KMS-11 (cell line): ENCODE results near the gene SHC3.

Experiments used
- H2AFZ ChIP-seq: fragments of 200-600 bp; sonication (generic); 2 replicates; pipeline ENCODE4 v1.6.1; 2016; ENCODE audit warnings: antibody characterized with exemption, mixed run types, low read depth
- H3K27ac ChIP-seq: fragments of 200-600 bp; sonication (generic); 2 replicates; pipeline ENCODE4 v1.6.1; 2016; ENCODE audit warnings: mild to moderate bottlenecking, mixed run types
- H3K27me3 ChIP-seq: fragments of 200-600 bp; sonication (generic); 2 replicates; pipeline ENCODE4 v1.6.1; 2017; ENCODE audit warnings: mild to moderate bottlenecking, low read depth, mixed run types, moderate library complexity; ENCODE audit not compliant: insufficient read depth
- H3K36me3 ChIP-seq: fragments of 200-600 bp; sonication (generic); 2 replicates; pipeline ENCODE4 v1.6.1; 2017; ENCODE audit warnings: mild to moderate bottlenecking, mixed run types; ENCODE audit not compliant: insufficient read depth
- H3K4me1 ChIP-seq: fragments of 200-600 bp; sonication (generic); 2 replicates; pipeline ENCODE4 v1.6.1; 2016; ENCODE audit warnings: mild to moderate bottlenecking, low read depth, mixed run types; ENCODE audit not compliant: poor library complexity, severe bottlenecking
- H3K4me2 ChIP-seq: fragments of 200-600 bp; sonication (generic); 2 replicates; pipeline ENCODE4 v1.7.0; 2016; ENCODE audit warnings: mild to moderate bottlenecking, mixed run types
- H3K4me3 ChIP-seq: fragments of 200-600 bp; sonication (generic); IDR thresholded peaks from 2 replicates; pipeline ENCODE4 v1.6.1; 2017; ENCODE audit warnings: low read depth, low read length, mixed read lengths; ENCODE audit not compliant: insufficient read depth
- H3K79me2 ChIP-seq: fragments of 200-600 bp; sonication (generic); 2 replicates; pipeline ENCODE4 v1.6.1; 2016; ENCODE audit warnings: low read depth, mixed run types; ENCODE audit not compliant: insufficient read depth
- H3K9ac ChIP-seq: fragments of 200-600 bp; sonication (generic); 2 replicates; pipeline ENCODE4 v1.6.1; 2016; ENCODE audit warnings: mild to moderate bottlenecking, mixed run types
- H4K20me1 ChIP-seq: fragments of 200-600 bp; sonication (generic); 2 replicates; pipeline ENCODE4 v1.6.1; 2016; ENCODE audit warnings: mild to moderate bottlenecking, mixed run types; ENCODE audit not compliant: insufficient read depth
- TF ChIP-seq, protein P1 (sequence below): fragments of 200-600 bp; sonication (generic); conservative IDR thresholded peaks from 2 replicates; pipeline ENCODE4 v1.6.1; 2017; ENCODE audit warnings: low read depth, mild to moderate bottlenecking, antibody characterized with exemption, low read length, moderate library complexity, mixed read lengths

Gene SHC3

DNA sequence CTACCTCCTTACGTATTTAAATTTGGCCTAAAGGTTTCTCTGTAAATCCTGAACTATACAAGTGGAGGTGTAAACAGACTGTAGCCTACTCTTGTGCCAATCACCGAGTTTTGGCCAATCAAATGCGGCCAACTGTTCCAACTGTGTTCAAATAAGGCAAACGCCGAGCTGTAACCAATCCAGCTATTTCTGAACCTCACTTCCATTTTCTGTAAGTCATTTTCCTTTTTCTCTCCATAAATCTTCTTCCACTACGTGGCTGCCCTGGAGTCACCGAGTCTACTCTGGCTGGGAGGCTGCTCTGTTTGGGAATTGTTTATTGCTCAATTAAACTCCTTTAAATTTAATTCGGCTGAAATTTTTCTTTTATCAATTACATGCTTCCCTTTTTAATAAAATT lies 129.0 kb downstream of the SHC3 start:
- H3K4me2 ChIP-seq = no peak overlapping the region
- no peaks in the 10 kb centered on the region for H3K79me2 ChIP-seq
- H2AFZ ChIP-seq = no peak overlapping the region
- no peaks in the 10 kb centered on the region for H3K27me3 ChIP-seq
- no peaks in the 10 kb centered on the region for H3K36me3 ChIP-seq
- no peak overlapping the region for H3K9ac ChIP-seq
- no peak overlapping the region for H3K27ac ChIP-seq
- H3K4me1 ChIP-seq = no peaks in the 10 kb centered on the region
- TF ChIP-seq, protein P1, sequence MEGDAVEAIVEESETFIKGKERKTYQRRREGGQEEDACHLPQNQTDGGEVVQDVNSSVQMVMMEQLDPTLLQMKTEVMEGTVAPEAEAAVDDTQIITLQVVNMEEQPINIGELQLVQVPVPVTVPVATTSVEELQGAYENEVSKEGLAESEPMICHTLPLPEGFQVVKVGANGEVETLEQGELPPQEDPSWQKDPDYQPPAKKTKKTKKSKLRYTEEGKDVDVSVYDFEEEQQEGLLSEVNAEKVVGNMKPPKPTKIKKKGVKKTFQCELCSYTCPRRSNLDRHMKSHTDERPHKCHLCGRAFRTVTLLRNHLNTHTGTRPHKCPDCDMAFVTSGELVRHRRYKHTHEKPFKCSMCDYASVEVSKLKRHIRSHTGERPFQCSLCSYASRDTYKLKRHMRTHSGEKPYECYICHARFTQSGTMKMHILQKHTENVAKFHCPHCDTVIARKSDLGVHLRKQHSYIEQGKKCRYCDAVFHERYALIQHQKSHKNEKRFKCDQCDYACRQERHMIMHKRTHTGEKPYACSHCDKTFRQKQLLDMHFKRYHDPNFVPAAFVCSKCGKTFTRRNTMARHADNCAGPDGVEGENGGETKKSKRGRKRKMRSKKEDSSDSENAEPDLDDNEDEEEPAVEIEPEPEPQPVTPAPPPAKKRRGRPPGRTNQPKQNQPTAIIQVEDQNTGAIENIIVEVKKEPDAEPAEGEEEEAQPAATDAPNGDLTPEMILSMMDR = no peak
- H4K20me1 ChIP-seq = no peaks in the 10 kb centered on the region
- no peak overlapping the region for H3K4me3 ChIP-seq

DNA sequence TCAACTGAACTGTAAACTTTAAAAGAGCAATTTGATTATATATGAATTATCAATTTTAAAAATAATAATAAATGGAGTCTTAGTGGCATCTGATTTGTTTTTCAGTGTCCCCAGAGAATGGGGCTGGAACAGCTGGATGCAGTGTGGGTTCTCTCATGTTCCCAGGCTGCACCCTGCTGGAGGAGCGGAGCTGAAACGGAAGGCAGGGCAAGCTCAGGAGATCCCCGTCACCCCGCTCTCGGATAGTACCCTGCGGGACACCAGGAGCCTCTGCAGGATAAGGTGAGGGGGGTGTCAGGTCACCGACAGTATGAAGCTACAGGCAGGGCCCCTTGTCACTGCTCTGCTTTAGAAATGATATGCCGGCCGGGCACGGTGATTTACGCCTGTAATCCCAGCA lies 130.0 kb downstream of the SHC3 start:
- Histone ChIP-seq H3K36me3 (no peaks in the 10 kb centered on the region), H3K9ac (no peak overlapping the region), H2AFZ (no peak overlapping the region), H3K27ac (no peak overlapping the region), H3K4me3 (no peak overlapping the region), H3K4me2 (no peak overlapping the region), H3K4me1 (no peaks in the 10 kb centered on the region), H3K27me3 (no peaks in the 10 kb centered on the region), H4K20me1 (no peaks in the 10 kb centered on the region), H3K79me2 (no peaks in the 10 kb centered on the region)
- TF ChIP-seq, protein P1 = no peak

DNA sequence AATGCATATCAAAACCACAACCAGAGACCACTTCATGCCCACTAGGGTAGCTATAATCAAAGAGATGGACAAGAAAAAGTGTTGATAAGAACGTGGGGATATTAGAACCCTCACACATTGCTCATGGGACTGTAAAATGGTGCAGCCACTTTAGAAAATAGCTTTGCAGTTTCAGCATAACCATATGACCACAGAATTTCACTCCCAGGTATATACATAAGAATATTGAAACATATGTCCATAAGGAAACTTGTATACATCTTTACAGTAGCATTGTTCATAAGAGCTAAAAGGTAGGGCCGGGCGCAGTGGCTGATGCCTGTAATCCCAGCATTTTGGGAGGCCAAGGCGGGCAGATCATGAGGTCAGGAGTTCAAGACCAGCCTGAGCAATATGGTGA lies 131.0 kb downstream of the SHC3 start:
- no peak overlapping the region for H3K4me2 ChIP-seq
- H3K4me3 ChIP-seq = no peak overlapping the region
- no peaks in the 10 kb centered on the region for H3K4me1 ChIP-seq
- no peaks in the 10 kb centered on the region for H4K20me1 ChIP-seq
- TF ChIP-seq, protein P1 = no peak
- H3K27me3 ChIP-seq = no peaks in the 10 kb centered on the region
- no peak overlapping the region for H2AFZ ChIP-seq
- H3K36me3 ChIP-seq = no peaks in the 10 kb centered on the region
- H3K9ac ChIP-seq = no peak overlapping the region
- no peak overlapping the region for H3K27ac ChIP-seq
- H3K79me2 ChIP-seq = no peaks in the 10 kb centered on the region

DNA sequence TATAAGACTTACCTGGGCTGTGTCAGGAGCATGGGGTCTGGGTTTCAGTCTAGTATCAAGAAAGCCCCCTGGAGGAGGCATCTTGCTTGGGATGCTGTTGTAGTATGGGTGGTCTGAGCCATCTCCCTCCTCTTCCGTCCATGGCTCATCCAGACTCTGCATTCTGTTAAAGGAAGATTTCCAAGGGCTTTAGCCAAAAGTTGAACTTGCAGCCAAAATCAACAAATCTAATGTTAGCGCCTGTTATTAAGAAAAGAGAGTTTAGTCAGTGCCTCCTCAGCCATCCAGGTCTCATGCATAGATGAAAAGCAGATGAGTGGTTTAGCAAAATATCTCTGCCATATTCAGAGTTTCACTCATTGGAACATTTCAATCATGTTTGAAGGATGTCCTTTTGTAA lies 131.8 kb downstream of the SHC3 start:
- Histone ChIP-seq H3K27ac (no peak overlapping the region), H3K27me3 (no peaks in the 10 kb centered on the region), H3K4me1 (no peaks in the 10 kb centered on the region), H3K9ac (no peak overlapping the region), H3K36me3 (no peaks in the 10 kb centered on the region), H2AFZ (no peak overlapping the region), H3K79me2 (no peaks in the 10 kb centered on the region), H3K4me3 (no peak overlapping the region), H3K4me2 (no peak overlapping the region), H4K20me1 (no peaks in the 10 kb centered on the region)
- TF ChIP-seq, protein P1 = no peak

DNA sequence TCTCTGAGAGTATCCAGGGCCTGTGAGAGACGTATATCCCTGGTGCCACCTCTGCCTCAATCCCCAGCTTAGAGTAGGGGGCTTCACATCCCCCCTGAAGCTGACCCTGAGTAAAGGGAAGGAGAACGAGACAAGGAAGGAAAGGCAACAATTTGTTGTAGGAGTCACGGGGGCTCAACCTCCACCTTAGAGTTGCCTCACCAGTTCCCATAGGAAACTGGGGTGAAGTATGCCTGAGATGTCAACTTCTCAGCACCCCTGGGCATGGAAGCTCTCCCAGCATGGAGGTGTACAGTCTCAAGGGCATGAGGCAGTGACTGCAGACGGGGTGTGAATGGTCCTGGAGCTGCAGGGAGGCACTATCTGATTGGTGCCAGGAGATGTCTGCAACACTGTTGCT lies 133.7 kb downstream of the SHC3 start:
- no peaks in the 10 kb centered on the region for H4K20me1 ChIP-seq
- no peak overlapping the region for H2AFZ ChIP-seq
- no peak overlapping the region for H3K9ac ChIP-seq
- H3K27ac ChIP-seq = no peak overlapping the region
- no peaks in the 10 kb centered on the region for H3K79me2 ChIP-seq
- no peak overlapping the region for H3K4me3 ChIP-seq
- no peaks in the 10 kb centered on the region for H3K27me3 ChIP-seq
- no peaks in the 10 kb centered on the region for H3K4me1 ChIP-seq
- no peak overlapping the region for H3K4me2 ChIP-seq
- no peaks in the 10 kb centered on the region for H3K36me3 ChIP-seq
- TF ChIP-seq, protein P1 = no peak
